HG02840 (cell line): ENCODE results near the gene LCAT.

Source experiments
- ATAC-seq: cut with Tn5 transposase; IDR thresholded peaks from one replicate; pipeline ENCODE4 v1.9.1; 2021; ENCODE audit warnings: mild to moderate bottlenecking, moderate library complexity, moderate number of reproducible peaks; ENCODE audit not compliant: unreplicated experiment, low FRiP score

Gene LCAT

DNA sequence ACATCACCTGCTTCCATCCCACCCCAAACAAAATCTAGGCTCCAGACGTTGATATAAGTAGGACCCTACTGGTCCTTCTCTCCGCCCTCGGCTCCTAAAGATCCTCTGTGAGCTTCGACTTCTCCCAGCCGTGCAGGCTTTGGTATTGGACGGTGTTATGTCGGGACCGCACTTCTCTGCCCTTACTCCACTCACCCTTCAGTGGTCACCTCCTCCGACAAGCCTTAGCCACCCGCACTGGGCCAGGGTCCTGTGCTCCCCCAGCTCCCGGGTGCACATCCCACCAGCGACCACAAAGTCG is 8.9 kb downstream of the LCAT start:
- ATAC-seq = no peak

DNA sequence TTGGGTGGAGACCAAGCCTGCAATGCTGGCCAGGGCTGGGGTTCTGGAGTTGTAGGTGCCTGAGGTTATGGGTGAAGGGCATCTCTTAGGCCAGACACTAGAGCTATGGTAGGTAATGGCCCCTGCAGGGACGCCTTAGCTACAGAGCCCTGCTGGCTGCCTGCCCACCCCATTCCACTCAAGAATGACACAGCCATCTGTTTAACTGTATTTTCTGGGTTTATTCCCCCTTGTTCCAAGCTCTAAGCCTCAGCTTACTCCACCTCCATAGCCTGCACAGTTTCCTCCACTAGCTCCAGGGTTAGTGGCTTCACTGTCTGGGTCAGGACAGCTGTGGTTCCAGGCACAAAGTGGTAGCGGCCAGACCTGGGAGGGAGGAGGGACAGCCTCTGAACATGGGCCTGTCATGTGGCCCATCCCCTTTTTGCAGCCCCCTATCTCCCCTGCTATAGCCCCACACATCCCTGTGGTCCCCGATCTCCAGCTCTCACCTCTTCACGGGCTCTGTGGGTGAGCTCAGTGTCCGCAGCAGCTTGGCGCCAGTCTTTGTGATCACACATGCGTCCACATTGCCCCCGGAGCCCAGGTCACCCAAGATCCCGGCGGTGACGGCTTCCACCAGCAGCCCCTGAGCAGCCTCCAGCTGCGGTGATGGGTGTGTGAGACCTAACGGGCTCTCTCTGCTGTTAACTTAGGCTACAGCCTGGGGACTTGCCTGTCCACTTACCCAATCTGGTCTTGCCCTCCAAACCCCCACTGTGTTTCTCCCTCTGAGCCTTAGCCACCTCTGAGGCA is 9.4 kb downstream of the LCAT start:
- no peak for ATAC-seq

DNA sequence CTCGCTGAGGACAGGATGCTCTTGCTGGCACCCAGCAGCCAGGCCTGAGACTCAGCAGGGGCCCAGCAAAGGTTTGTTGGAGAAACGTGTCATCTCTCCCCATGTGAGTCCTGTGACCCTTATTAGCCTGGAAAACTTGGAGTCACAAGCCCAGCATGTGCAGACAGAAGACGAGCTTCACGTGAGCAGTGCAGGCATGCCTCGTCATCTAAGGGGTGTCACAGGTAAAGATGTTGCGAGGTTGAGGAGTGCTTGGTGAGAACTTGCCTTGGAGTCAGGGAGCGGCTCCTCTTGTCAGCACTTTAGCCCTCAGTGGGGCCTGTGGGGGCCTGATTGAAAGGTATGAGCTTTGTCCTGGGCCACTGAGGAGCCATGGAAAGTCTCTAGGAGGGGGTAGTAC is 10.1 kb downstream of the LCAT start:
- ATAC-seq = no peak

DNA sequence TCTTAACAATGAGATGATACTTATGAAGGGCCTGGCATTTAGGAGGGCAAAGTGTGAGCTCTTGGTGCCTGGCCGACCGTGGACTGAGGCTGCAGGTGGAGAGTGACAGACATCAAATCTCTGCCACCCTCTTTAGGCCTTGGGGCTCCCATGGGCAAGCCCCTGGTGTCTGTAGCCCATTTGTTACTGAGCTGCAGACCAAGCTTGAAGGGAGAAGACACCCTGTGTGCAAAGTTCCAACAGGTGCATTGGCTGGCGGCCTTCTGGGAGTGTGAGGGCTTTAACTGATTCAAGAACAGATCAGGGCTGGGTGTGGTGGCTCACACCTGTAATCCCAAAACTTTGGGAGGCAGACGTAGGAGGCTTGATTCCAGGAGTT is 11.5 kb downstream of the LCAT start:
- no peak for ATAC-seq

DNA sequence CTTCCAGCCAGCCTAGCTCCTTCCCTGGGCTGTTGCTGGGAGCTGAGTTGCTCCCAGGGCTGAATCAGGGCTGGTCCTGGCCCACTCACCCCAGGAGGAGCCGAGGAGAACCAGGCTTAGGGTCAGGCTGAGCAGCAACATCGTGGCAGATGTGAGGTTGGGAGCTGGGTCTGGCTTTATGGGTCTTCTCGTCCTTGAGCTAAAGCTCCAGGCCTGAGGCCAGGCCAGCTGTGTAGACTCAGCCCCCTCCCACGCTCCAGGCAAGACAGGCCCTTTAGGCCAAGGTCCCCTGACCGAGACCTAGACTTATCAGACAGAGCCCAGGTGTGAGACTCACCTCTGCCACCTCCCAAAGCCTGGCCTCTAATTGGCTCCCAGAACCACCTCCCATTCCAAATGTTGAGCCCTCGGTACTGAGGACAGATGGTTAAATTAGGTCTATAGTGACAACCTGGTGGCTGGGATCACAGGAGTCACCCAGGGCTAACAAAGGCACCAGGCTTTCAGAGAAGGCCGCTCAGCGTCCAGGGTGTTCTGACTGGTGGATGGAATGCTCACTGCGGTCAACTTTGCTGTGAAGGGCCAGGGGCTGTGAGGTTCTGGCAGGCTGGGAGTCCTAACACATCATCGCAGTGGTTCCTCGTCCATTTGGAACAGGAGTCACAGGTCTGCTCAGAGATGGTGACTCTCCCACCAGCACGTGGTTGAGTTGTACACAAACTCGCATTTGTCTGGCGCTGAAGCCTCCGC is 12.0 kb downstream of the LCAT start, which contains the start of gene CTRL:
TSS of gene CTRL (minus strand) at position 151 of the 750 bp plus-strand sequence. CDS start at position 141, 10 bp downstream.
- ATAC-seq = no peak

DNA sequence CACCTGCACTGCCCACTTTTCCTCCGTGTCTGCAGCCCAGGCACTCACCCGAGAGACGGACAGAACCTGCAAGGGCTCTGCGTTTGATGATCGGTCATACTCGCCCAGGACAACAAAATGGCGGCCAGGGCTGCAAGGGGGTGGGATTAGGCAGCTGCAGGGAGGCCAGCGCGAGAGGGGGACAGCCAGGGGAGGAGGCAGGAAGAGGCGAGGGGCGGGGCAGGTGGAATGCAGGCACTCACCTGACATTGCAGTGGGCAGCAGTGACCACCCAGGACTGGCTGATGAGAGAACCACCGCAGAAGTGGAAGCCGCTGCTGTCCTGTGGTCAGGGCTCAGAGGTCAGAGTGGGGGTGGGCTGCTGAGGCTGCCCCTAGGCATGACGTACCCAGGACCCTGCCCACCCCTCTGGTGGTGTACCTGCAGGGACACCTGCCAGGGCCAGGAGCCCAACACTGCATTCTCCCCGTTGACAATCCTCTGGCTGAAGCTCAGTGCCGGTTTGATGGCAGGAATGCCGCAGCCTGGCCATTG is 13.2 kb downstream of the LCAT start:
- ATAC-seq = no peak

DNA sequence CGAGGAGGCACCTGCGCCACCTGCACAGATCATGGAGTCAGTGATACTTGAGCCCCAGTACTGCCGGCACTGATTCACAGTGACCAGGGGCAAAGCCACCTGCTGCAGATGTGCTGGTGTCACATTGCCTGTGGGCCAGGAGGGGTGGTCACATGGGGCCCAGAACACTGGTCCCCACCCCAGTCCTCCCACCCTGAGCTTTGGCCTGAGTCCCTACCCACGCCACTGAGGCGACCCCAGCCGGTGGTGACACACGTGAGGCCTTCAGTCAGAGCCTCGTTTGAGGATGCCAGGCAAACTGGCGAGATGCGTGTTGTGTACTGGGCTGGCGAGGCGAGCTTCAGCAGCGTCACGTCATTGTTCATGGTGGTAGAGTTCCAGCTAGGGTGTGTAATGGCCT is 13.7 kb downstream of the LCAT start:
- no peak for ATAC-seq

DNA sequence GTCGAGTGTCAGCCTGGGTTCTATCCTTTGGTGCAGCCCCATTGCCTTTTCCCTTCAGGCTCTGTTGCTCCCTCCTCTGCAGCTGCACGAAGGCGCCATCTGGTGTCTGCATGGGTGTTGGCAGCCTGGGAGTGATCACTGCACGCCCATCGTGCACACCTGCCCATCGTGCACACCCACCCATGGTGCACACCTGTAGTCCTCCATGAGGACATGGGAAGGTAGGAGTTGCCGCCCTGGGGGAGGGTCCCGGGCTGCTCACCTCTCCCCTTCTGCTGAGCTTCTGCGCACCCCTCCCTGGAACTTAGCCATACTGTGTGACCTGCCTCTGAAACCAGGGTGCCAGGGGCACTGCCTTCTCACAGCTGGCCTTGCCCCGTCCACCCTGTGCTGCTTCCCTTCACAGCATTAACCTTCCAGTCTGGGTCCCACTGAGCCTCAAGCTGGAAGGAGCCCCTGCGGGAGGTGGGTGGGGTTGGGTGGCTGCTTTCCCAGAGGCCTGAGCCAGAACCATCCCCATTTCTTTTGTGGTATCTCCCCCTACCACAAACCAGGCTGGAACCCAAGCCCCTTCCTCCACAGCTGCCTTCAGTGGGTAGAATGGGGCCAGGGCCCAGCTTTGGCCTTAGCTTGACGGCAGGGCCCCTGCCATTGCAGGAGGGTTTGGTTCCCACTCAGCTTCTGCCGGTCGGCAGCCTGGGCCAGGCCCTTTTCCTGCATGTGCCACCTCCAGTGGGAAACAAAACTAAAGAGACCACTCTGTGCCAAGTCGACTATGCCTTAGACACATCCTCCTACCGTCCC is 15.2 kb downstream of the LCAT start:
- no peak for ATAC-seq

DNA sequence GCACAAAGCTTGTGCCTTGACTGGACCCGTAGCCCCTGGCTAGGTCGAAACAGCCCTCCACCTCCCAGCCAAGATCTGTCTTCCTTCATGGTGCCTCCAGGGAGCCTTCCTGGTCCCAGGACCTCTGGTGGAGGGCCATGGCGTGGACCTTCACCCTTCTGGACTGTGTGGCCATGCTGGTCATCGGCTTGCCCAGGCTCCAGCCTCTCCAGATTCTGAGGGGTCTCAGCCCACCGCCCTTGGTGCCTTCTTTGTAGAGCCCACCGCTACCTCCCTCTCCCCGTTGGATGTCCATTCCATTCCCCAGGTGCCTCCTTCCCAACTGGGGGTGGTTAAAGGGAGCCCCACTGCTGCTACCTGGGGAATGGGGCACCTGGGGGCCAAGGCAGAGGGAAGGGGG is 15.8 kb downstream of the LCAT start:
- ATAC-seq = no peak

DNA sequence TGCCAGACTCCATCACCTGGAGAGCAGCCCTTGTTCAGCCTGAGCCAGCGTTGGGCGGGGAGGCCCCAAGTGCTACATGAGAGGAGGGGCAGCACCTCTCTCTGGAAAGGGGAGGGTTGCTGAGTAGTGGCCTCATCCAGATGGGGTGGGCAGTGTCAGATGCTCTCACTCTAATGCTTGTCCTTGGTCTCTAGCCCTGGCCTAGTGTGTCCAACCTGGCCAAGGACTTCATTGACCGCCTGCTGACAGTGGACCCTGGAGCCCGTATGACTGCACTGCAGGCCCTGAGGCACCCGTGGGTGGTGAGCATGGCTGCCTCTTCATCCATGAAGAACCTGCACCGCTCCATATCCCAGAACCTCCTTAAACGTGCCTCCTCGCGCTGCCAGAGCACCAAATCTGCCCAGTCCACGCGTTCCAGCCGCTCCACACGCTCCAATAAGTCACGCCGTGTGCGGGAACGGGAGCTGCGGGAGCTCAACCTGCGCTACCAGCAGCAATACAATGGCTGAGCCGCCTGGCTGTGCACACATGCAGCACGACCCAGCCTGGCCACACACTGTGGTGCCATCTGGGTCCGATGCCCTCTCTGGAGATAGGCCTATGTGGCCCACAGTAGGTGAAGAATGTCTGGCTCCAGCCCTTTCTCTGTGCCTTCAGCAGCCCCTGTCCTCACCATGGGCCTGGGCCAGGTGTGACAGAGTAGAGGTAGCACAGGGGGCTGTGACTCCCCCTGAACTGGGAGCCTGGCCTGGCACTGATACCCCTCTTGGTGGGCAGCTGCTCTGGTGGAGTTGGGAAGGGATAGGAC is 16.6 kb downstream of the LCAT start:
- no peak for ATAC-seq

DNA sequence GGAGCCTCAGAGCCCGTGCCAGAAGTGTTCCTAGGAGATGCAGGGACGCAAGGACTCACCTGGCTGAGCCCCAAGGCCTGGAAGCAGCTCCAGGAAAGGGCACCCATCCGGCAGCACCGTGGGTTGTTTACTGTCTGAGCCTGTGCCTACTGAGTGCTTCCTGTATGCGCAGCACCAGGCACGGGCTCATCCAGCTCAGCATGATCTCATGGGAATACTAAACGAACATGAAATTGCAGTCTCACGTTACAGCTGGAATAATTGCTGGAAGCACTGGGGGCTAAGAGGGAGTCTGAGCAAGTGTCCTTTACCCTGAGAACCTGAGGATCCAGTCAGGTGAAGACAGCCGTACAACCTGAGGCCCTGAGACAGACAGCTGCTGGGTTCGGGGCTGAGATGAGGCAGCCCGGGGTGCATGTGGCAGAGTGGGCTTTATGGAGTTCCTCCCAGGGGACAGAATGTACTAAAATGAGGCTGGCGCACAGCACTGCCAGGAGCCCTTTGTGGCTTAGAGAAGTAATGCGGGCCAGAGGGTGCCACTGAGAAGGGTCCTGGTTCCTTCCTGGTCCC is 17.7 kb downstream of the LCAT start:
- no peak for ATAC-seq

DNA sequence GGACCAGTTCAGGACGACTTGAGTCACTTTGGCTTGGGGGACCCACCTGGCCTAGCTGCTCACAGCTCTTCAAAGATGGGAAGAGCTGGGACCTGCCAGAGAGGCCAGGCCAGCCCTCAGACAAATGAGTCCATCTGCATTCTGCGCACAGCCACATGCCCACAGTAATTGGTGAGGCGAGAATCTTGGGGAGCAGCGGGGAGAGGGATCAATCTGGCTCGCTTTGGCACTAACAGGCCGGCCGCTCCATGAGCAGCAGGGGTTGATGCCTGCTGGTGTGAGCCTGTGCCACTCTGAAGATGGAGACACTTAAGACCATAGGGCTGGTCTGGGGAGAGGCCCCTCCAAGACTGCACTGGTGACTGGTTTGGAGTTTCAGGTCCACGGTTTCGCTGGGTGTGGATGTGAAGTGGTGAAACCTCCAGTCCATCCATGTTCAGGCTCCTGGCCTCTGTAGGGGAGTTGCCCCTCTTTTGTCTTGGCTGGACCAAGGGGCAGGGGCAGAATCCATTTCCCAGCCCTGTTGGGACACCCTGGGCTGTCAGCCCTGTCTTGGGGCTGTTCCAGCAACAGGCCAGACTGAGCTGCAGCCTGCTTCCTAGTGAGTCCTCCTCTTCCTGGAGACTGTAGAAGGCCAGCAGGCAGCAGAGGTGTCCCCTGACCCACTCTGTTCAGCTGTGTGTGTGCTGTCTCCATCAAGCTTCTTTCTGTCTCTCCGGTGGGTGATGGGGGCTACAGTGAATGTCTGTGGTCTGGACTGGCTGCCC is 19.6 kb downstream of the LCAT start:
- ATAC-seq = no peak

DNA sequence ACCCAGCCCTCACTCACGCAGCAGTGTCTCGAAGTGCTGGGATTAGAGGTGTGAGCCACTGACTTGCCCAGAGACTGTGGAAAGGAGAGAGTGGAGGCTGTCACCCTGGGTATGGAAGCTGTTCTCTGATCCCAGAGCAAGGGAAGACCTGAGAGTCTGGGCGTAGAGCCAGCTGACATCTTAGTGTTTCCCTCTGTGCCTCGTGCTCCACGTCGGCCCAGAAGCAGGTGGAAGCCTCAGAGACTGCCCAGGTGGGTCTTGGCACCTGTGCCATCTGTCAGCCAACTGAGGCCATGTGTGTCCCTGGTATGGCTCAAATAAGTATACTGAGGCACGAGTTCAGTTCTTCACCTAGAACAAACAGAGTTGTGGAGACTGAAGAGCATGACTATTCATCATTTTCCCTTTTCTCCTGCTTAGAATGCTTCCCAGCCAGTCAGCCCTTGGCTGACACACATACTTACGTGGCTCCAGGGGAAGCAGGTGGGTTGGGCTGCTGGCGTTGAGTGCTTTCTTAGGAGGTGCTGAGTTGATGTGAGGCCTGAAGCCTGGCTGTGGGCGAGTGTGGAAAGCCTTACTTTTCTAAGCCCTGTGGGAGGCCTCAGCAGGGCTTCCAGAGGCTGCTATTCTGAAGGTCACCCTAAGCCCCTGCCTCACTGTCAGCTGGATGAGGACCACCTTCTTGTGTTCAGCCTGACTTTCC is 20.4 kb downstream of the LCAT start:
- ATAC-seq = no peak

DNA sequence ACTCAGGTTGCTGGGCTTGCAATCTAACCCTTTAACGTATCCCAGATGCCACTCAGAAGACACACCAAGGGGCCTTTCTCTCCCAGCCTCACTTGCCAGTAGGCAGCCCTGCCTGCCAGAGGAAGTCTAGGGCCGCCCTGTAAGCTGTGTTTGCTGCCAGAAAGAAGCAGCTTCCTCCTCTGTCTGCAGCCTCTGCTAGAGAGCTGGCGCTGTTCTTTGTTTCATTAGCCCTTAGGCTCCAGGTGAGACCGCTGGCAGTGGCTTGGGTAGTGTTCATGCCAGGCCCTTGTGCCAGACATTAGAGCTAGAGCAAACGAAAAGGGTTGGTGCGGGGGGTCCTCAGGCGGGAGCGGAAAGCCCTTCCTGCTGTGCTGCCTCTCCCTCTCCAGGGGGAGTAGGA is 21.2 kb downstream of the LCAT start:
- no peak for ATAC-seq

DNA sequence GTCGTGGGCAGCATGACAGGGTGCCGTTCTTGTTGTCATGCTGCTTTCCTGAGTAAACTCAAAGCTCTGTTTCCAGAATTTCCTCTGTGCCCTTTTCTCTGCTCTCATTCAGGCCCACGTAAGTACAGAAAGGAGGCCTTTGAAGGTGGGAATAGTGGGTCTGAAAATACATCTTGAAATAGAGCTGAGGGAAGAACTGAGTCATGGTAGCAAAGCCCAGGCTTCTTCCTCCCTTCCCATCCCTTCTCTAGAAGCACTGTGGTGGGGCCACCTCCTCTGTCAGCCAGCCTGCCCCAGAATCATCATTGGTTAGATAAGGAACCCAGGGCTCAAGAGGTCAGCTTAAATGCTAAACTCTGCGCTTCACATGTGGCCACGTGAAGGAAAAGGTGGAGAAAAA is 21.7 kb downstream of the LCAT start:
- ATAC-seq = no peak

DNA sequence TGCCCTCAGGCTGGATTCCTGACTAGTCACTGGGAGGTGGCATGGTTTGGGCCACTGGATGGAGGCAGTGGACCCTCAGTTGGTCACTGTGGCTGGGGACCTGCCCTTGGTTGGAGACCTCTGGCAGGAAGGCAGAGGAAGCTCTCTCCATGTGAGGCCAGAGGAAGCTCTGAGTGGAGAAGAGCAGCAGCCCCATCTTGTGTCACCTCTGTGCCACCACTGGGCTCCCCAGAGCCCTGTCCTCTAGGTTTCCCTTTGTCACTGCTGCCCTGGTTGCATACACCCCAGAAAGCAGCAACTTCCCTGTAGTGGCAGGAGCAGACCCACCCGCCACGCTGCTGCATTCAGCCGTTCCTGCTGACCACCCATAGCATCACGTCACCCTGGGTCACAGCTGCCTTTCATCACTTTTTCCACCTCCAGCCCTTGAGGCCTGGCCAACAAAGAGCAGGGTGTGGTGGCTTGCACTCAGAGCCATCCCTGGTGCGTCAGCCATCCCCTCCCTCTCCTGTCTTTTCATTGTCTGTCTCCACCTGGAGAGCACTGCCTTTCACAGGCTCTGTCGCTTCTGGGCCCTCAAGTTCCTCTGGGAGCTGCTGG is 24.2 kb downstream of the LCAT start:
- ATAC-seq = no peak

DNA sequence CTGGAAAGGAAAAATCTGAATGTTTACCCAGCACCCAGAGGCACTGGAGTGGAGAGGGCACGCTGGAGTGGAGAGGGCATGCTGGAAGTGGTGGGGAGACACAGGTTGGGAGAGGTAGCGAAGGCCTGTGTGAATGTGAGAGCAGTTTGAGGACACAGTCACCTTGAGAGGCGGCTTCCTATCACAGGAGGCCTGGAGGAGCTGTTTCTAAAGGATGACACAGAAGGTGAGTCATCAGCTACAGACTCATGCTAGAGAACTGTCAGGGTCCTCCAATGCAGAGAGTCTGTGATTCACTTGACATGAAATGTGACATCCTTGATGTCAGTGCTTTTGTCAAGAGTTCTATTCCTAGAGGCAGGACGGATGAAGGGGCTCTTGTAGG is 26.1 kb downstream of the LCAT start:
- no peak for ATAC-seq

DNA sequence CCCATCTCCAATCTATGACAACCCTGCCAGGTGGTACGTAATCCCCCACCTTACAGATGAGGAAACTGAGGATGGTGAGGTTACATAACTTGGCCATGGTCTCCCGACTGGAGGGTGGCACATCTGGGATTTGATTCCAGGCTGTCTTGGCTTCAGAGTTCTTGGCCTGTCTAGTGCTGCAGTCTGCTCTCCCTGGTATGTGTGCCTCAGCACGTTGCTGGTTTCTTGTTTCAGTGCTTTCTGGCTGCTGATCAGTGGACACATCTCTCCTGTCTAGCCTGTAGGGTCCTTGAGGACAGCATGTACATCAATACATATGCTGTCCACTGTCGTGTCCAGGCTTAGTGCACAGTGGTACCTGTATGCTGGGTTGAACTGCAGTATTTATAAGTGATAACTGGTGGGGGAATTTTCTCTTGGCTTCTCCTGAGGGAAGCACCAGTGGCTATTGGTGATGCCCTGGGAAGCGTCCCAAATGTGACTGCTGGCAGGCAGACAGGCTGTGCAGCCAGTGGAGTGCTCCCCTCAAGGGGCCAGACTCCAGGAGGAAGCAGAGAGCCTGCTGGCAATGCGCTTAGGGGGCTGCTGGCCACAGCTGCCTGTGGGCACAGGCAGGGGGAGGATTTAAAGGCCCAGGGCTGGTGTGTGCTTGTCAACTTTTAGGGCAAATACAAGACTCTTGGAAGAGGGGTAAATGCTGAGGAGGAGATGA is 26.6 kb downstream of the LCAT start:
- no peak for ATAC-seq
